Left lung (tissue), 10 donors: Measurements from ENCODE around the gene SLC4A5. TPM values are rescaled to one million over a fixed set of nuclear protein-coding genes. Genes with fewer than 3 reads are reported as not detected.

Source experiments
- ATAC-seq: fragments of 200-7000 bp; cut with Tn5 transposase; one replicate; pipeline ENCODE4 v1.9.1; 2020; ENCODE audit warnings: moderate library complexity
- DNase-seq, 4 donors: peaks; one replicate each; pipeline ENCODE4 v3.0.0-alpha.2; 2013 to 2020
- H3K27ac ChIP-seq, 2 donors: fragments of 200-600 bp; sonication (generic) in 1 of 2; one replicate each; pipeline versions ENCODE4 v1.5.0 to v1.8.0; 2020 to 2021
- H3K27me3 ChIP-seq, 2 donors: fragments of 200-600 bp; sonication (generic) in 1 of 2; one replicate each; pipeline versions ENCODE4 v1.5.0 to v1.8.0; 2020 to 2021
- H3K36me3 ChIP-seq, 2 donors: fragments of 200-600 bp; sonication (generic) in 1 of 2; one replicate each; pipeline versions ENCODE4 v1.5.0 to v1.8.0; 2020 to 2021
- H3K4me1 ChIP-seq, 2 donors: fragments of 200-600 bp; one replicate each; pipeline ENCODE4 v1.8.0; 2021
- H3K4me3 ChIP-seq, 2 donors: fragments of 200-600 bp; sonication (generic) in 1 of 2; one replicate each; pipeline versions ENCODE4 v1.5.0 to v1.8.0; 2020 to 2021; ENCODE audit warnings: mild to moderate bottlenecking in 1 of 2
- H3K9me3 ChIP-seq, 2 donors: fragments of 200-600 bp; sonication (generic) in 1 of 2; one replicate each; pipeline versions ENCODE4 v1.5.0 to v1.8.0; 2020 to 2021
- intact Hi-C, 2 donors: fragments of 100-400 bp; cut with DNase I; formaldehyde crosslinking; loops; one replicate each; pipeline versions ENCODE4 v1.11.2 to v1.14.2; 2022
- polyA plus RNA-seq, 6 donors: library from polyadenylated mRNA; unstranded; fragments of 120-200 nt; gene quantifications; one replicate each; pipeline ENCODE4 v1.2.1, GENCODE V29; 2013; ENCODE audit not compliant: insufficient read length in 6 of 6
- total RNA-seq, 2 donors: library from RNA; stranded (reverse); fragmentation: NEBNext Ultra II Directional; extraction: Animal tissue kit (Norgen Biotek cat#: 25700); gene quantifications; one replicate each; pipeline ENCODE4 v1.2.1, GENCODE V29; 2021
- TF ChIP-seq, protein P1 (sequence below), 2 donors: fragments of 200-600 bp; sonication (generic) in 1 of 2; IDR thresholded peaks; one replicate each; pipeline versions ENCODE4 v1.5.0 to v1.8.0; 2021; ENCODE audit warnings: antibody characterized with exemption in 2 of 2
- donor health status: DM: no; HTN: yes; CAD: no.
- donor health status: DM: no; HTN: no; CAD: no.

Gene SLC4A5
- total and polyA plus RNA-seq, 8 donors, result 2.0 to 13.8 (median 8.0) TPM

DNA sequence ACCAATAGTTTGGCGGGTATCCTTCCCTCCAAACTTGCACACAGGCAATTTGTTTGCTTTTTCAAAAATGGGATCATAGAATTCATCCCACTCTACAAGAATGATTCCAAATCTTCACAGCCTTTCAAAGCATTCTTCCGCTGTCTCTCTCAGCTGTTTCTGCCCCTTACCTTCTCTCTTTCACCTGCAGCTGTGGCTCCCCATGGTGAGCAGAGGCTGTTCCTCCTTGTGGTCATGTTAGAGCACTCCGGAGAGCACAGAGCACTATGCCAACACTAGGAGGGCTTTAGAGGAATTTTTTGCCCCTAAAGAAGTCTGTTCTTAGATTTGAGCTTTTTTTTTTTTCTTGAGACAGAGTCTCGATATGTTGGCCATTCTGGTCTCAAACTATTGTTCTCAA is 114.4 kb downstream of the SLC4A5 start:
- intact Hi-C loops, result no loop called here
- no peaks in the 10 kb centered on the region for H3K9me3 ChIP-seq
- ATAC-seq, result no peak
- DNase-seq, result no peak
- H3K27ac ChIP-seq, result no peak overlapping the region
- H3K4me1 ChIP-seq, result peaks cover 0 to under 1% of the 10 kb centered on the region in 2 donors
- no peaks in the 10 kb centered on the region for H3K27me3 ChIP-seq
- H3K4me3 ChIP-seq, result no peak overlapping the region
- H3K36me3 ChIP-seq, result no peaks in the 10 kb centered on the region
- TF ChIP-seq, protein P1, sequence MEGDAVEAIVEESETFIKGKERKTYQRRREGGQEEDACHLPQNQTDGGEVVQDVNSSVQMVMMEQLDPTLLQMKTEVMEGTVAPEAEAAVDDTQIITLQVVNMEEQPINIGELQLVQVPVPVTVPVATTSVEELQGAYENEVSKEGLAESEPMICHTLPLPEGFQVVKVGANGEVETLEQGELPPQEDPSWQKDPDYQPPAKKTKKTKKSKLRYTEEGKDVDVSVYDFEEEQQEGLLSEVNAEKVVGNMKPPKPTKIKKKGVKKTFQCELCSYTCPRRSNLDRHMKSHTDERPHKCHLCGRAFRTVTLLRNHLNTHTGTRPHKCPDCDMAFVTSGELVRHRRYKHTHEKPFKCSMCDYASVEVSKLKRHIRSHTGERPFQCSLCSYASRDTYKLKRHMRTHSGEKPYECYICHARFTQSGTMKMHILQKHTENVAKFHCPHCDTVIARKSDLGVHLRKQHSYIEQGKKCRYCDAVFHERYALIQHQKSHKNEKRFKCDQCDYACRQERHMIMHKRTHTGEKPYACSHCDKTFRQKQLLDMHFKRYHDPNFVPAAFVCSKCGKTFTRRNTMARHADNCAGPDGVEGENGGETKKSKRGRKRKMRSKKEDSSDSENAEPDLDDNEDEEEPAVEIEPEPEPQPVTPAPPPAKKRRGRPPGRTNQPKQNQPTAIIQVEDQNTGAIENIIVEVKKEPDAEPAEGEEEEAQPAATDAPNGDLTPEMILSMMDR (IDR thresholded peaks at IDR 0.05), result no peak

DNA sequence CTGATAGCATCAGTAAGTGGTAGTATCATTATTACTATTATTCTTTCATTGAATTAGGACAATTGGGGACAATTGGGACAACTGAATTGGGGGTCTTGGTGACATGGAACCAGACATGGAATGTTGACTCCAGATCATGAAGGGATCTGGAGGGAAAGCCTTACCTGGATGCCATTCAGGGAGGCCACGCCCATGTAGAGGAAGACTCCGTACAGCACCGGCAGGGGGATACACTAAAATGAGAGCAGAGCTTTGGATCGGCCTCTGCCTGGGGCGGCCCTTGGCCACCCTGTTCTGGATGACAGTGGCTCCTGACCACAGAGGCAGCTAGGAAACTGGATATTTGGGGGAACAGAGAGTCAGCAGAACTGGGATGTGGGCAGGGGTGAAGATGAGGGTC is 115.6 kb downstream of the SLC4A5 start:
- H3K4me3 ChIP-seq, result no peak overlapping the region
- H3K27me3 ChIP-seq, result no peaks in the 10 kb centered on the region
- H3K36me3 ChIP-seq, result no peaks in the 10 kb centered on the region
- ATAC-seq (no peak), DNase-seq (no peak)
- H3K27ac ChIP-seq, result no peak overlapping the region
- intact Hi-C loops, result no loop called here
- TF ChIP-seq, protein P1 (IDR thresholded peaks at IDR 0.05), result no peak
- no peaks in the 10 kb centered on the region for H3K9me3 ChIP-seq
- H3K4me1 ChIP-seq, result peaks cover 0 to 7% of the 10 kb centered on the region in 2 donors

DNA sequence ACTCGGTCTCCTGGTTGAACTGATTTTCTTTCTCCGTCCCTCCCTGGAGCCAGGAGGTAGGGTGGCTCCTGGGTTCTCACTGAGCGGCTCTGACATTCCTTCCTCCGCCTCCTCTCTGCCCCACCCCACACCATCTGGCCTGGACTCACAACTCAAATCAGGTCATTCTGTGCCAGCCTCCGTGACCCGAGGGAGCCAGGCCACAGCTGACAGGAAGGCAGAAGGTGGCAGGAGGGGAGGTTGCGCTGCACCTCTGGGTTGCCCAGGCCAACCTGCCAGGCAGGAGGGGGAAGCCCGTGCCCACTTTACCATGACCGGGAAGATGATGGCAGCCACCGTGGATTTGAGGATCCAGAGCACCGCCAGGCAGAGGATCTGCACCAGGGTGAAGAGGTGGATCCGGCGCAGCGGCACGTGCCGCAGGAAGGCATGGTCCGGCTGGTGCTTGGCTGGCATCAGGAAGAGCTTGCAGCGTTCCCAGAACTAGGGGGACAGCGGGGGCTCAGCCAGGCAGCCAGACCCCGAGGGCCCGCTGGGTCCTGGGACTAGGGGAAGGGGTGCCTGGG is 116.5 kb downstream of the SLC4A5 start:
- no peak for ATAC-seq
- Histone ChIP-seq H3K4me1 (peaks cover 0 to 7% of the 10 kb centered on the region in 2 donors), H3K36me3 (no peaks in the 10 kb centered on the region), H3K27me3 (no peaks in the 10 kb centered on the region), H3K9me3 (no peaks in the 10 kb centered on the region), H3K4me3 (no peak overlapping the region), H3K27ac (no peak overlapping the region)
- TF ChIP-seq, protein P1 (IDR thresholded peaks at IDR 0.05), result no peak
- intact Hi-C loops, result no loop called here
- no peak for DNase-seq

DNA sequence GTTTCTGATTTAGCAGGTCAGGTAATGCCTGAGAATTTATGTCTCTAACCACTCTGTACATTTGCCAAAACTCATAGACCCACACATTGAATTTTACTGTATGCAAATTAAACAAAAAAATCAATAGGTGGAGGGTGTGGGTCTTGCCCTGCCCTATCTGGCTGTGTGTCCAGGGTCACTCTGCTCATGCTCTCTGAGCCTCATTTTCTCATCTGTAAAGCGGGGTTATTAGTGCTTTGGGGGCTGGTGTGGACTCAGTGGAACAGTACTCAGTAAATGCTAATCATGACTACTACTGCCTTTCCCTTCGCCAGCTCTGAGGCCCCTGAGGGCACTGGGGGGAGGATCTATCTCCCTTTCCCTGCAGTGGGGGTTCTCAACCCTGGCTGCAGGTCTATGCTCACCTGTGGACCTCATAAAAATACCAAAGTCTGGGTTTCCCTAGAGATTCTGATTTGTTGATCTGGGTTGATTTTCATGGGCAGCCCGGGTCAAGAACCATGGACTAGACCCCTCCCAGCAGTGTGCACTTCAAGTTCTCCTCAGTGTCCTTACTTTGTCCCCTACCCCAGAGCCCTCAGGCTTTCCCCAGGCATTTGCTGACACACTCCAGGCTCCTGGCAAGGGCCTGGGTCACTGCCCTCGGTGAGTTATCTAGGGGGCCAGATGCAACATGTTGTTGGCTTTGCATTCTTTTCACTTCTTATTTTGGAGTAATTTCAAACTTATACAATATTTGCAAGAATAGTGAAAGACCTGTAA is 117.3 kb downstream of the SLC4A5 start:
- intact Hi-C loops, result no loop called here
- Histone ChIP-seq H3K36me3 (peaks cover 0 to 8% of the 10 kb centered on the region in 2 donors), H3K27ac (no peak overlapping the region), H3K4me1 (peaks cover 0 to 7% of the 10 kb centered on the region in 2 donors), H3K9me3 (no peaks in the 10 kb centered on the region), H3K27me3 (no peaks in the 10 kb centered on the region), H3K4me3 (no peak overlapping the region)
- TF ChIP-seq, protein P1 (IDR thresholded peaks at IDR 0.05), result no peak
- no peak for ATAC-seq
- no peak for DNase-seq

DNA sequence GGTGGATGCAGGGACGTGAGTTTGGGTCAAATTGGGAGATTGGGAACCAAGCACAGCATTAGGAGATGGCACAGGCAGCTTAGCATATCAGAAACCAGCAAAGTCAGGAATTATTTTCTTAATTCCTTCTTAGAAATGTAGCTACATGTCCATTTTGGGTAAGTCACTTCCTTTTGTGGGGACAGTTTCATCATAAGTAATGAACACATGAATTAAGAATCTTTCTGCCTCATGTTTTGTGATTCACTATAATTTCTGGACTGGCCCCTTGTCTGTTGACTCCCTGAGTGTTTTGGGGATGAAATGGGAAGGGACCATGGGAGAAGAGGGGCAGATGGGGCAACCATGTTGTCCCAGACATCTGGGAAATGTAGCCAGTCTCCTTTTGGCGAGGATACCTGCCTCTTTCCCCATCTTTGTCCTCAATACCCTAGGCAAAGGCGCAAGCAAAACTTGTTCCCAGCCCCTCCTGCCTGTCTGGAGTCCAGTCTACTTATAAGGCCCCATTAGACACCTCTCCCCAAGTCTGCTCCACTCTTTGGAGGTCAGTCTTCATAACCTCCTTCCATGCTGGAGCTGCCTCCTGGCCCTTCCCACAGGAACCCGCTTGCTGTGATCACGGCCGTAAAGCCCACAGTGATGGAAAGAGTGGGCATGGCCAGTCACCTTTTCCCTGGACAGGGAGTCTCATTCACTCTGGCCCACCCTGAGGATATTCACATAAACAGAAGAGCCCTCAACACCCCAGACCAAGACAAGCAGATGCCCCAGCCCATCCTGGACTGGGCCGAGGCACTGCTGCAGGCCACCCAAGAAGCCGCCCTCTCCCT is 119.1 kb downstream of the SLC4A5 start:
- Histone ChIP-seq H3K9me3 (no peaks in the 10 kb centered on the region), H3K27me3 (no peaks in the 10 kb centered on the region), H3K27ac (peak overlapping the region in 1 of 2 donors; percentile 16), H3K4me3 (no peak overlapping the region), H3K36me3 (peaks cover 0 to 9% of the 10 kb centered on the region in 2 donors), H3K4me1 (peaks cover 0 to 7% of the 10 kb centered on the region in 2 donors)
- DNase-seq, result no peak
- ATAC-seq, result no peak
- intact Hi-C loops, result no loop called here
- TF ChIP-seq, protein P1 (IDR thresholded peaks at IDR 0.05), result no peak
